IMR-90 (cell line): Measurements from ENCODE around the gene HSD17B8. TPM values are rescaled to one million over a fixed set of nuclear protein-coding genes. Genes with fewer than 3 reads are reported as not detected.

ENCODE experiments used
- ATAC-seq: fragments of 200-7000 bp; cut with Tn5 transposase; 2 replicates; pipeline ENCODE4 v1.9.1; 2020; ENCODE audit warnings: low read depth, mild to moderate bottlenecking, moderate library complexity
- BruUV-seq: library from RNA; stranded (reverse); fragments of 400-500 nt; replicated peaks from 2 replicates; lab custom pipeline; 2021; lab: Mats Ljungman, UMichigan
- CTCF ChIA-PET: fragments of 300-600 bp; formaldehyde crosslinking; extraction: SDS; loops from one replicate; lab custom pipeline; 2021; ENCODE audit warnings: antibody characterized with exemption; lab: Yijun Ruan, JAX
- POLR2A ChIA-PET: fragments of 300-600 bp; sonication (Branson Sonifier 250); formaldehyde crosslinking; loops from one replicate; lab custom pipeline; 2022; ENCODE audit warnings: antibody characterized with exemption; ENCODE audit not compliant: unreplicated experiment; lab: Charles Lee
- DNase-seq: peaks from one replicate; pipeline ENCODE4 v3.0.0; 2013
- H2AFZ ChIP-seq: replicated peaks from 2 replicates; pipeline ENCODE3; 2013; ENCODE audit warnings: low read length, mild to moderate bottlenecking; ENCODE audit not compliant: poor library complexity
- H2AK5ac ChIP-seq: 2 replicates; pipeline ENCODE4 v1.6.1; 2013; ENCODE audit warnings: low read depth, low read length, inconsistent platforms
- H2AK9ac ChIP-seq: replicated peaks from 2 replicates; pipeline ENCODE3; 2013; ENCODE audit warnings: mild to moderate bottlenecking, low read depth, low read length, moderate library complexity; ENCODE audit not compliant: poor library complexity
- H2BK120ac ChIP-seq: 2 replicates; pipeline ENCODE4 v1.6.1; 2013; ENCODE audit warnings: low read depth, low read length, inconsistent platforms
- H2BK15ac ChIP-seq: 3 replicates; pipeline ENCODE4 v1.6.1; 2013; ENCODE audit warnings: low read depth, low read length, inconsistent platforms
- H2BK20ac ChIP-seq: 2 replicates; pipeline ENCODE4 v1.6.1; 2013; ENCODE audit warnings: low read depth, mild to moderate bottlenecking, inconsistent platforms, low read length, moderate library complexity
- H2BK5ac ChIP-seq: 2 replicates; pipeline ENCODE4 v1.6.1; 2013; ENCODE audit warnings: mild to moderate bottlenecking, low read depth, low read length, inconsistent platforms; ENCODE audit not compliant: poor library complexity, severe bottlenecking
- H3K14ac ChIP-seq: replicated peaks from 2 replicates; pipeline ENCODE4 v1.6.1; 2013; ENCODE audit warnings: low read depth, low read length, inconsistent platforms
- H3K18ac ChIP-seq: 2 replicates; pipeline ENCODE4 v1.6.1; 2013; ENCODE audit warnings: low read depth, low read length, control low read depth
- H3K23ac ChIP-seq: 2 replicates; pipeline ENCODE4 v1.6.1; 2013; ENCODE audit warnings: low read depth, low read length, inconsistent platforms
- H3K27ac ChIP-seq: 2 replicates; pipeline ENCODE4 v1.5.1; 2013; ENCODE audit warnings: mild to moderate bottlenecking, control low read depth, low read length; ENCODE audit not compliant: insufficient read depth
- H3K27me3 ChIP-seq: 2 replicates; pipeline ENCODE4 v1.6.1; 2013; ENCODE audit warnings: low read length; ENCODE audit not compliant: control insufficient read depth, insufficient read depth
- H3K36me3 ChIP-seq: 2 replicates; pipeline ENCODE4 v1.6.1; 2013; ENCODE audit warnings: low read length, mixed read lengths; ENCODE audit not compliant: control insufficient read depth, insufficient read depth
- H3K4ac ChIP-seq: 2 replicates; pipeline ENCODE4 v1.6.1; 2013; ENCODE audit warnings: low read depth, low read length, inconsistent platforms
- H3K4me1 ChIP-seq: 2 replicates; pipeline ENCODE4 v1.6.1; 2013; ENCODE audit warnings: low read length, mixed read lengths; ENCODE audit not compliant: control insufficient read depth, insufficient read depth
- H3K4me2 ChIP-seq: 2 replicates; pipeline ENCODE4 v1.6.1; 2013; ENCODE audit warnings: low read depth, mild to moderate bottlenecking, control low read depth, low read length, moderate library complexity
- H3K4me3 ChIP-seq: 2 replicates; pipeline ENCODE4 v1.5.1; 2013; ENCODE audit warnings: low read depth, mild to moderate bottlenecking, control low read depth, low read length, moderate library complexity; ENCODE audit not compliant: insufficient read depth
- H3K56ac ChIP-seq: 2 replicates; pipeline ENCODE4 v1.6.1; 2013; ENCODE audit warnings: low read length, inconsistent platforms; ENCODE audit not compliant: insufficient read depth; ENCODE audit errors: extremely low read depth
- H3K79me1 ChIP-seq, 2 experiments: 2 replicates each; pipeline ENCODE4 v1.6.1; 2013; ENCODE audit warnings: low read length in 2 of 2, inconsistent platforms in 1 of 2, low read depth in 1 of 2
- H3K9ac ChIP-seq: 2 replicates; pipeline ENCODE4 v1.6.1; 2013; ENCODE audit warnings: low read depth, low read length, control low read depth
- H3K9me1 ChIP-seq: 2 replicates; pipeline ENCODE4 v1.6.1; 2013; ENCODE audit warnings: low read length, inconsistent platforms; ENCODE audit not compliant: insufficient read depth
- H3K9me3 ChIP-seq: 2 replicates; pipeline ENCODE4 v1.6.1; 2013; ENCODE audit warnings: low read length; ENCODE audit not compliant: control insufficient read depth, insufficient read depth
- H4K20me1 ChIP-seq: 2 replicates; pipeline ENCODE4 v1.6.1; 2013; ENCODE audit warnings: low read length, inconsistent platforms; ENCODE audit not compliant: insufficient read depth
- H4K5ac ChIP-seq: 2 replicates; pipeline ENCODE4 v1.6.1; 2013; ENCODE audit warnings: mild to moderate bottlenecking, low read depth, low read length, control low read depth
- H4K8ac ChIP-seq, 2 experiments: 2 replicates each; pipeline ENCODE4 v1.6.1; 2013; ENCODE audit warnings: low read depth in 2 of 2, low read length in 2 of 2, control low read depth in 1 of 2, inconsistent platforms in 1 of 2
- H4K91ac ChIP-seq: 2 replicates; pipeline ENCODE4 v1.6.1; 2013; ENCODE audit warnings: low read depth, low read length, inconsistent platforms; ENCODE audit not compliant: insufficient read depth
- CEBPB ChIP-seq: IDR thresholded peaks from 2 replicates; pipeline ENCODE4 v1.6.1; 2012; ENCODE audit warnings: low read depth, low read length, improper control_type of control experiment
- FOS ChIP-seq: fragments of 150-350 bp; IDR thresholded peaks from 2 replicates; pipeline ENCODE4 v1.6.1; 2016; ENCODE audit warnings: low read depth, low read length
- MAFK ChIP-seq: IDR thresholded peaks from 2 replicates; pipeline ENCODE4 v1.6.1; 2012; ENCODE audit warnings: low read depth, low read length, improper control_type of control experiment
- NFE2L2 ChIP-seq: fragments of 150-350 bp; IDR thresholded peaks from 2 replicates; pipeline ENCODE4 v1.6.1; 2016; ENCODE audit warnings: low read depth, mild to moderate bottlenecking, low read length
- POLR2A ChIP-seq: IDR thresholded peaks from 2 replicates; pipeline ENCODE4 v1.6.1; 2012; ENCODE audit warnings: mild to moderate bottlenecking, low read depth, low read length
- RAD21 ChIP-seq: IDR thresholded peaks from 2 replicates; pipeline ENCODE4 v1.6.1; 2012; ENCODE audit warnings: low read length, improper control_type of control experiment
- RCOR1 ChIP-seq: IDR thresholded peaks from 2 replicates; pipeline ENCODE4 v1.6.1; 2012; ENCODE audit warnings: mild to moderate bottlenecking, low read length, improper control_type of control experiment; ENCODE audit not compliant: insufficient replicate concordance
- RFX5 ChIP-seq: IDR thresholded peaks from 2 replicates; pipeline ENCODE4 v1.8.0; 2012; ENCODE audit warnings: low read depth, mild to moderate bottlenecking, low read length, moderate library complexity
- SMC3 ChIP-seq: fragments of 150-350 bp; IDR thresholded peaks from 2 replicates; pipeline ENCODE4 v1.6.1; 2016; ENCODE audit warnings: low read depth, mild to moderate bottlenecking, antibody characterized with exemption, low read length, moderate library complexity
- WGBS, 2 experiments: methylation state at CpG; one replicate each; pipeline versions ENCODE4 v1.1.5 to v1.1.7; 2013; ENCODE audit warnings: missing lambda C conversion rate in 2 of 2; ENCODE audit not compliant: insufficient read length in 1 of 2; ENCODE audit errors: extremely low coverage in 2 of 2; 5-methylcytosine and 5-hydroxymethylcytosine counted together
- dilution Hi-C: fragments of 300-500 bp; cut with HindIII; formaldehyde crosslinking; loops from one replicate; pipeline ENCODE4 v1.14.3; 2018; ENCODE audit warnings: low sequenced_read_pairs; ENCODE audit not compliant: unreplicated experiment
- in situ Hi-C: fragments of 300-500 bp; cut with MboI; formaldehyde crosslinking; loops from 3 replicates; pipeline ENCODE4 v1.14.3; 2019; ENCODE audit warnings: low sequenced_read_pairs, inconsistent platforms, mixed read lengths
- intact Hi-C: fragments of 100-400 bp; cut with micrococcal nuclease; formaldehyde crosslinking; loops from 2 replicates; pipeline ENCODE4 v1.10.0; 2022
- polyA plus RNA-seq, 3 experiments: library from polyadenylated mRNA; depleted of rRNA; stranded (reverse); fragments of >200 nt; gene quantifications; 2 replicates each; pipeline ENCODE4 v1.2.3, GENCODE V29; 2012; ENCODE audit warnings: low replicate concordance in 1 of 3
- total RNA-seq: library from RNA; depleted of rRNA; stranded (reverse); fragments of >200 nt; gene quantifications from 2 replicates; pipeline ENCODE4 v1.2.3, GENCODE V29; 2012
- TF ChIP-seq, protein P1 (sequence below): conservative IDR thresholded peaks from 2 replicates; pipeline ENCODE4 v1.5.1; 2012; ENCODE audit warnings: mild to moderate bottlenecking, low read depth, low read length, improper control_type of control experiment
- TF ChIP-seq, protein P2 (sequence below): fragments of 150-350 bp; IDR thresholded peaks from 2 replicates; pipeline ENCODE4 v1.6.1; 2016; ENCODE audit warnings: low read depth, mild to moderate bottlenecking, low read length, moderate library complexity, borderline replicate concordance
- TF ChIP-seq, protein P3 (sequence below): fragments of 150-350 bp; IDR thresholded peaks from 2 replicates; pipeline ENCODE4 v1.6.1; 2017; ENCODE audit warnings: mild to moderate bottlenecking, antibody characterized with exemption, low read length, low read depth

HSD17B8 gene
- total and polyA plus RNA-seq, 2 of the 4 experiments (the other 2 are of a cell fraction): 1.6 to 4.3 TPM

DNA sequence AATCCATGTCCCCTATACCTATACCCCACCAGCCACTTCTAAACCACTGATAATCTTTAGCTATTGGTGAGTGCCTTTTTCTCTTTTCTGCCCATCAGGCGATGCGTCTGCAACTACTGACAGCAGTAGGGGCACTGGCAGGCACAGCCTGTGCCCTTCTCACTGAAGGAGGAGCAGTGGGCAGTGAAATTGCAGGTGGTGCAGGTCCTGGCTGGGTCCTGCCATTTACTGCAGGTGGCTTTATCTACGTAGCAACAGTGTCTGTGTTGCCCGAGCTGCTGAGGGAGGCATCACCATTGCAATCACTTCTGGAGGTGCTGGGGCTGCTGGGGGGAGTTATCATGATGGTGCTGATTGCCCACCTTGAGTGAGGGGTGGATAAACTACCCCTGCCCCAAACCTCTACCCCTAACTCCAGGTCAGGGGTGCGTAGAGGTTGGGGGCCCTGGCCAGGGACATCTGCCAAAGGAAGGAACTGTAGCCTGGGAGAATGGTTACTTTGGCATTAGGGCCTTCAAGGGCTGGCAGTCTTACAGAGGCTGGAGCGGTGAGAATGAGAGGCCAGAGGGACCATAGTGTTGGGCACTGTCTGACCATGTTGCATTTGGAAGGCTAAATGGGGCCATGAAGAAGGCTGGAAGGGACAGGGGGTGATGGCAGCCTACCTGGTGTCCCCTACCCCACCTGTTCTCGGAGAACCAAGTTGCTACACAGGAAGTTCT, 851 bp upstream of the HSD17B8 start:
- H3K36me3 ChIP-seq: peaks cover 26% of the 10 kb centered on the region
- H2AFZ ChIP-seq: no peak overlapping the region
- no peak overlapping the region for H4K8ac ChIP-seq
- no peak overlapping the region for H3K9ac ChIP-seq
- no peak overlapping the region for H3K56ac ChIP-seq
- intact Hi-C loops (no loop called here), dilution Hi-C loops (no loop called here), in situ Hi-C loops (no loop called here)
- ATAC-seq (no peak), DNase-seq (no peak)
- TF ChIP-seq FOS (no peak), NFE2L2 (no peak), CEBPB (no peak), RCOR1 (no peak), RAD21 (no peak), MAFK (no peak), POLR2A (no peak; the same call in 1 of the 2 replicates), RFX5 (no peak), SMC3 (no peak)
- TF ChIP-seq, protein P1, sequence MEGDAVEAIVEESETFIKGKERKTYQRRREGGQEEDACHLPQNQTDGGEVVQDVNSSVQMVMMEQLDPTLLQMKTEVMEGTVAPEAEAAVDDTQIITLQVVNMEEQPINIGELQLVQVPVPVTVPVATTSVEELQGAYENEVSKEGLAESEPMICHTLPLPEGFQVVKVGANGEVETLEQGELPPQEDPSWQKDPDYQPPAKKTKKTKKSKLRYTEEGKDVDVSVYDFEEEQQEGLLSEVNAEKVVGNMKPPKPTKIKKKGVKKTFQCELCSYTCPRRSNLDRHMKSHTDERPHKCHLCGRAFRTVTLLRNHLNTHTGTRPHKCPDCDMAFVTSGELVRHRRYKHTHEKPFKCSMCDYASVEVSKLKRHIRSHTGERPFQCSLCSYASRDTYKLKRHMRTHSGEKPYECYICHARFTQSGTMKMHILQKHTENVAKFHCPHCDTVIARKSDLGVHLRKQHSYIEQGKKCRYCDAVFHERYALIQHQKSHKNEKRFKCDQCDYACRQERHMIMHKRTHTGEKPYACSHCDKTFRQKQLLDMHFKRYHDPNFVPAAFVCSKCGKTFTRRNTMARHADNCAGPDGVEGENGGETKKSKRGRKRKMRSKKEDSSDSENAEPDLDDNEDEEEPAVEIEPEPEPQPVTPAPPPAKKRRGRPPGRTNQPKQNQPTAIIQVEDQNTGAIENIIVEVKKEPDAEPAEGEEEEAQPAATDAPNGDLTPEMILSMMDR: no peak
- TF ChIP-seq, protein P2, sequence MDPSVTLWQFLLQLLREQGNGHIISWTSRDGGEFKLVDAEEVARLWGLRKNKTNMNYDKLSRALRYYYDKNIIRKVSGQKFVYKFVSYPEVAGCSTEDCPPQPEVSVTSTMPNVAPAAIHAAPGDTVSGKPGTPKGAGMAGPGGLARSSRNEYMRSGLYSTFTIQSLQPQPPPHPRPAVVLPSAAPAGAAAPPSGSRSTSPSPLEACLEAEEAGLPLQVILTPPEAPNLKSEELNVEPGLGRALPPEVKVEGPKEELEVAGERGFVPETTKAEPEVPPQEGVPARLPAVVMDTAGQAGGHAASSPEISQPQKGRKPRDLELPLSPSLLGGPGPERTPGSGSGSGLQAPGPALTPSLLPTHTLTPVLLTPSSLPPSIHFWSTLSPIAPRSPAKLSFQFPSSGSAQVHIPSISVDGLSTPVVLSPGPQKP: no peak
- TF ChIP-seq, protein P3, sequence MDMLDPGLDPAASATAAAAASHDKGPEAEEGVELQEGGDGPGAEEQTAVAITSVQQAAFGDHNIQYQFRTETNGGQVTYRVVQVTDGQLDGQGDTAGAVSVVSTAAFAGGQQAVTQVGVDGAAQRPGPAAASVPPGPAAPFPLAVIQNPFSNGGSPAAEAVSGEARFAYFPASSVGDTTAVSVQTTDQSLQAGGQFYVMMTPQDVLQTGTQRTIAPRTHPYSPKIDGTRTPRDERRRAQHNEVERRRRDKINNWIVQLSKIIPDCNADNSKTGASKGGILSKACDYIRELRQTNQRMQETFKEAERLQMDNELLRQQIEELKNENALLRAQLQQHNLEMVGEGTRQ: no peak
- H4K91ac ChIP-seq: no peak overlapping the region
- H3K27ac ChIP-seq: no peak overlapping the region
- H4K5ac ChIP-seq: no peak overlapping the region
- no peak overlapping the region for H3K18ac ChIP-seq
- ChIA-PET POLR2A (no interaction called here), CTCF (no interaction called here)
- peaks cover 39% of the 10 kb centered on the region for H3K9me1 ChIP-seq
- H3K23ac ChIP-seq: no peak overlapping the region
- H4K20me1 ChIP-seq: peaks cover 38% of the 10 kb centered on the region; the same call in 1 of the 2 replicates
- no peak overlapping the region for H2BK15ac ChIP-seq
- WGBS, 2 experiments: no CpG with 5 or more reads among the region's 7 CpGs
- H3K27me3 ChIP-seq: no peaks in the 10 kb centered on the region
- peak overlapping the region; percentile 11; the same call in 1 of the 2 replicates for H2AK5ac ChIP-seq
- no peaks in the 10 kb centered on the region for H3K9me3 ChIP-seq
- BruUV-seq: no TSS peak
- H2BK5ac ChIP-seq: no peak overlapping the region
- H3K4me1 ChIP-seq: peaks cover 34% of the 10 kb centered on the region
- H3K4me2 ChIP-seq: peak overlapping the region; percentile 11; the same call in 1 of the 2 replicates
- H2AK9ac ChIP-seq: peak overlapping the region; percentile 20
- peaks cover 14 to 85% of the 10 kb centered on the region in 2 experiments; a peak in 3 of 4 replicates for H3K79me1 ChIP-seq
- H3K4ac ChIP-seq: no peak overlapping the region
- no peak overlapping the region for H2BK120ac ChIP-seq
- H2BK20ac ChIP-seq: no peak overlapping the region
- H3K4me3 ChIP-seq: no peak overlapping the region
- H3K14ac ChIP-seq: 0 out of 2 replicates have a peak overlapping the region, but pooled peaks have one; percentile 15
